Coronary artery (tissue), 2 donors: ENCODE measurements around the gene TAX1BP3.

Experiments
- DNase-seq: peaks from one replicate; pipeline ENCODE4 v3.0.0-alpha.2; 2017; ENCODE audit warnings: low spot score
- H3K27ac ChIP-seq, 2 donors: fragments of 200-600 bp; sonication (generic); one replicate each; pipeline ENCODE4 v1.5.1; 2016 to 2019
- H3K4me3 ChIP-seq: fragments of 200-600 bp; sonication (generic); 2 replicates; pipeline ENCODE4 v1.5.1; 2016; ENCODE audit warnings: mild to moderate bottlenecking, moderate library complexity
- CTCF ChIP-seq: fragments of 200-600 bp; sonication (generic); IDR thresholded peaks from one replicate; pipeline ENCODE4 v1.5.1; 2019; ENCODE audit warnings: antibody characterized with exemption

TAX1BP3 gene

GRCh38 chr17:3699951-3700350 lies 31.6 kb upstream of the TAX1BP3 start:
- Histone ChIP-seq H3K4me3 (no peak overlapping the region), H3K27ac (no peak overlapping the region)
- no peak for DNase-seq
- TF ChIP-seq CTCF: no peak

- no peak overlapping the region for H3K27ac ChIP-seq
- TF ChIP-seq CTCF: no peak
- no peak for DNase-seq
- H3K4me3 ChIP-seq: no peak overlapping the region
Measured at GRCh38 chr17:3698139-3698538, 29.8 kb upstream of the TAX1BP3 start.

- Histone ChIP-seq H3K4me3 (no peak overlapping the region), H3K27ac (no peak overlapping the region)
- no peak for TF ChIP-seq CTCF
- no peak for DNase-seq
Measured at GRCh38 chr17:3697103-3697476, 28.7 kb upstream of the TAX1BP3 start.

- H3K27ac ChIP-seq: no peak within 1 kb of the TSS
- no peak for DNase-seq
- no peak for TF ChIP-seq CTCF
- peak within 1 kb of the TSS; percentile 70 for H3K4me3 ChIP-seq
Measured at GRCh38 chr17:3695723-3696411, 27.5 kb upstream of the TAX1BP3 start, which contains the start of gene P2RX5. P2RX5 (minus strand) TSS chr17:3696155; CDS start chr17:3696005, 150 bp downstream.

- no peak for TF ChIP-seq CTCF
- DNase-seq: no peak
- Histone ChIP-seq H3K27ac (no peak overlapping the region), H3K4me3 (peak overlapping the region; percentile 70)
Measured at GRCh38 chr17:3695129-3695722, 26.8 kb upstream of the TAX1BP3 start.

GRCh38 chr17:3693829-3694231 lies 25.5 kb upstream of the TAX1BP3 start:
- no peak for DNase-seq
- H3K27ac ChIP-seq: no peak overlapping the region
- no peak for TF ChIP-seq CTCF
- no peak overlapping the region for H3K4me3 ChIP-seq

GRCh38 chr17:3693141-3693540 lies 24.8 kb upstream of the TAX1BP3 start:
- no peak for DNase-seq
- no peak for TF ChIP-seq CTCF
- H3K27ac ChIP-seq: no peak overlapping the region
- H3K4me3 ChIP-seq: no peak overlapping the region
